Heart left ventricle (tissue), 13 donors: ENCODE results near the gene PTPRE.

Source experiments
- CTCF ChIP-seq, 12 donors: fragments of 200-600 bp; sonication (generic) in 4 of 12; IDR thresholded peaks; one replicate each; pipeline versions ENCODE4 v1.5.0 to v1.8.0; 2018 to 2022; ENCODE audit warnings: antibody characterized with exemption in 12 of 12, mild to moderate bottlenecking in 5 of 12
- POLR2A ChIP-seq, 2 donors: fragments of 450-650 bp; IDR thresholded peaks; one replicate each; pipeline ENCODE4 v1.6.1; 2017; ENCODE audit warnings: antibody characterized with exemption in 2 of 2, mild to moderate bottlenecking in 2 of 2, moderate library complexity in 2 of 2
- donor health status: ischemic (EF 13 %, LVEDD 7.1; RV severe dilation, severe dysfunction).
- donor health status: DM: no; HTN: yes; CAD: no.
- donor health status: DM: no; HTN: no; CAD: no.
- donor health status: ischemic (EF 25% LVEDD 6.9; RV normal size, moderate dysfunction).
- donor health status: ischemic (EF 25% LVEDD 5.7; RV mildly dilated, moderate dysfunction).
- donor health status: ischemic (EF 35%, LVEDD 5.7; RV mildly dilated, moderate dysfunction).
- donor health status: nonischemic (EF 11% LVEDD 7.7; RV severe dilation, severe dysfunction).
- donor health status: DM: yes; HTN: yes; CAD: no.
- donor health status: PGD.
- donor health status: ischemic (EF 29% LVEDD 5.4; RV normal size, mild dysfunction).
- donor health status: nonischemic (EF 23%, LVEDD 6.1; RV moderate dilation, normal function).

GRCh38 chr10:128109707-128110106, 202.8 kb downstream of the PTPRE start:
- TF ChIP-seq CTCF (IDR thresholded peaks at IDR 0.05) (no peak), POLR2A (IDR thresholded peaks at IDR 0.05) (no peak)
